Measurements from ENCODE around the gene SLIT2.

DNA sequence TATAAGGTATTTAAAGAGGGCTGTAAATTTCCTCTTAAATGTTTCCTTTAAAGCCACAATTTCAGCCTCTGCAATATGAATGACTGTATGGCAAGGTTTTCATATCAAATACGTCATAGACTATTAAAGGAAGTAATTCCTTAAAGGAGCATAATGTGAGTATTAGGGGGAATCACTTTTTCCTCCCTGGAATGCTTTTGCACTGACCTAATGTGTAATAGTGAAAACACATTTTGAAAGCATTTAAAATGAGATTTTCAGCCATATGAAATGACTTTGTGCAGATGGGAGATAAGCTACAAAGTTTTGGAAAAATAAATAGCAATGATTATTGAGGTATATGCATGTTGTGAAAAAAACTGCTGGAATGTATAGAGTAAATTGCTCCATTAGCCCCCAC, 17.6 kb downstream of the SLIT2 start:
- TF ChIP-seq, protein P1, sequence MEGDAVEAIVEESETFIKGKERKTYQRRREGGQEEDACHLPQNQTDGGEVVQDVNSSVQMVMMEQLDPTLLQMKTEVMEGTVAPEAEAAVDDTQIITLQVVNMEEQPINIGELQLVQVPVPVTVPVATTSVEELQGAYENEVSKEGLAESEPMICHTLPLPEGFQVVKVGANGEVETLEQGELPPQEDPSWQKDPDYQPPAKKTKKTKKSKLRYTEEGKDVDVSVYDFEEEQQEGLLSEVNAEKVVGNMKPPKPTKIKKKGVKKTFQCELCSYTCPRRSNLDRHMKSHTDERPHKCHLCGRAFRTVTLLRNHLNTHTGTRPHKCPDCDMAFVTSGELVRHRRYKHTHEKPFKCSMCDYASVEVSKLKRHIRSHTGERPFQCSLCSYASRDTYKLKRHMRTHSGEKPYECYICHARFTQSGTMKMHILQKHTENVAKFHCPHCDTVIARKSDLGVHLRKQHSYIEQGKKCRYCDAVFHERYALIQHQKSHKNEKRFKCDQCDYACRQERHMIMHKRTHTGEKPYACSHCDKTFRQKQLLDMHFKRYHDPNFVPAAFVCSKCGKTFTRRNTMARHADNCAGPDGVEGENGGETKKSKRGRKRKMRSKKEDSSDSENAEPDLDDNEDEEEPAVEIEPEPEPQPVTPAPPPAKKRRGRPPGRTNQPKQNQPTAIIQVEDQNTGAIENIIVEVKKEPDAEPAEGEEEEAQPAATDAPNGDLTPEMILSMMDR (IDR thresholded peaks at IDR 0.05): no peak
- TF ChIP-seq POLR2A (IDR thresholded peaks at IDR 0.05): no peak
